ENCODE results near the gene HMGCS1. TPM values are rescaled to one million over a fixed set of nuclear protein-coding genes. Genes with fewer than 3 reads are reported as not detected.

The HMGCS1 gene
- total and polyA plus RNA-seq, 2 of the 8 experiments (the other 6 are each of a cell fraction or from before 2014, with no cell fraction given) = 63.6 to 236 TPM

DNA sequence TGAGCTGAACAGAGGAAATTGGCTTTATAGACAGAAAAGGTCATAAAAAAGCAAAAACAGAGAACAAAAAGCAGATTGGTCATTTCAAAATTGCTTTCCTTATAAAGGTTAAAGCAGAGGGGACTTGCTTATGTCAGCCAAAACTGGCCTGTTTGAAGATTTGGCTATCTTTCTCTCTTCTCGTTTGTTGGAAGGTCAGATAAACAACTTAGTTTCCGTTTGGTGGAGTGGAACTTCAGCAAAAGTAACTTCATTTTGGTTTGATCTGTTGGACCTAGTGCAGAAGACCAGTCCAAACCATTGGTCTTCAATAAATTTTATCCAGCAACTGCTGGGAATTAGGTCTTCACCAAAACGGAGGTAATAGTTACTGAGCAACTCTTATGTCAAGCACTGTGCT, 45.1 kb upstream of the HMGCS1 start (continued):
- TF ChIP-seq BACH1 (IDR thresholded peaks at IDR 0.05; ENCODE audit: low read length) (no peak), KDM4A (IDR thresholded peaks at IDR 0.05; ENCODE audit: low read depth, low read length, severe bottlenecking) (no peak), CEBPB (IDR thresholded peaks at IDR 0.05; ENCODE audit: low read depth, low read length) (no peak), SIX5 (IDR thresholded peaks at IDR 0.05; ENCODE audit: low read depth, low read length) (no peak), EZH2 (IDR thresholded peaks at IDR 0.05; ENCODE audit: low read depth, low read length, severe bottlenecking) (no peak), ASH2L (IDR thresholded peaks at IDR 0.05; ENCODE audit: low read length) (no peak), ZNF274 (IDR thresholded peaks at IDR 0.05; ENCODE audit: borderline replicate concordance, extremely low read depth, low read length) (no peak)

Measured in H1 (cell line).